GM13976 (cell line): ENCODE data around the gene MAPK14.

Source experiments
- DNase-seq: peaks from one replicate; pipeline ENCODE4 v3.0.0; 2012; ENCODE audit warnings: low spot score
- CTCF ChIP-seq: IDR thresholded peaks from 2 replicates; pipeline ENCODE4 v1.5.1; 2012; ENCODE audit warnings: borderline replicate concordance, mild to moderate bottlenecking; ENCODE audit not compliant: insufficient read depth; ENCODE audit errors: extremely low read depth, missing control alignments, control extremely low read depth
- in situ Hi-C: fragments of 300-500 bp; cut with MboI; formaldehyde crosslinking; loops from one replicate; pipeline ENCODE4 v1.12.0; 2022; ENCODE audit warnings: low sequenced_read_pairs, mixed read lengths, inconsistent platforms; ENCODE audit not compliant: unreplicated experiment

MAPK14 gene

GRCh38 chr6:36099869-36100483 lies 72.4 kb downstream of the MAPK14 start:
- no peak for TF ChIP-seq CTCF
- DNase-seq, result no peak
- in situ Hi-C loops, result loop anchor here (5.0 kb wide), 1 partner anchor 73 kb away; the partner anchor contains the start of gene MAPK14

GRCh38 chr6:36101691-36102090 lies 74.1 kb downstream of the MAPK14 start:
- DNase-seq, result no peak
- no peak for TF ChIP-seq CTCF
- in situ Hi-C loops, result no loop called here

- no peak for DNase-seq
- no peak for TF ChIP-seq CTCF
- in situ Hi-C loops, result no loop called here
Measured at GRCh38 chr6:36102853-36103252, 75.2 kb downstream of the MAPK14 start.

GRCh38 chr6:36104836-36105235 lies 77.2 kb downstream of the MAPK14 start:
- DNase-seq, result no peak
- TF ChIP-seq CTCF, result no peak
- in situ Hi-C loops, result no loop called here

GRCh38 chr6:36109092-36109491 lies 81.5 kb downstream of the MAPK14 start:
- in situ Hi-C loops, result no loop called here
- TF ChIP-seq CTCF, result no peak
- no peak for DNase-seq

GRCh38 chr6:36110050-36110449 lies 82.4 kb downstream of the MAPK14 start:
- no peak for DNase-seq
- TF ChIP-seq CTCF, result no peak
- in situ Hi-C loops, result no loop called here
